Kidney (tissue), 14 donors: ENCODE data around the gene VWF. TPM values are rescaled to one million over a fixed set of nuclear protein-coding genes. Genes with fewer than 3 reads are reported as not detected.

Experiments used
- DNase-seq, 5 donors: peaks; one replicate each; pipeline ENCODE4 v3.0.0-alpha.2; 2013 to 2020
- FAIRE-seq: peaks from 2 replicates; lab custom pipeline; 2012; peaks lifted over from hg19 to GRCh38; lab: Jason Lieb, UNC
- H3K27ac ChIP-seq, 2 donors: one replicate each; pipeline ENCODE4 v1.7.0; 2013; ENCODE audit warnings: low read depth in 2 of 2, low read length in 2 of 2, inconsistent platforms in 1 of 2
- H3K27me3 ChIP-seq: one replicate; pipeline ENCODE4 v1.7.1; 2013; ENCODE audit warnings: low read length, inconsistent platforms; ENCODE audit not compliant: control insufficient read depth, insufficient read depth
- H3K36me3 ChIP-seq, 3 donors: one replicate each; pipeline versions ENCODE4 v1.7.0 to v1.7.1; 2013; ENCODE audit warnings: low read length in 3 of 3, control low read depth in 1 of 3, inconsistent platforms in 1 of 3; ENCODE audit not compliant: insufficient read depth in 3 of 3, control insufficient read depth in 2 of 3
- H3K4me1 ChIP-seq, 3 donors: one replicate each; pipeline versions ENCODE4 v1.7.0 to v1.7.1; 2013; ENCODE audit warnings: low read length in 3 of 3, inconsistent platforms in 1 of 3, low read depth in 1 of 3; ENCODE audit not compliant: control insufficient read depth in 2 of 3, insufficient read depth in 2 of 3
- H3K4me3 ChIP-seq, 3 donors: one replicate each; pipeline versions ENCODE4 v1.7.0 to v1.8.1; 2013; ENCODE audit warnings: low read length in 3 of 3, control low read depth in 1 of 3, inconsistent platforms in 1 of 3
- H3K9ac ChIP-seq, 3 donors: one replicate each; pipeline versions ENCODE4 v1.7.0 to v1.7.1; 2013; ENCODE audit warnings: low read length in 3 of 3, control low read depth in 1 of 3, inconsistent platforms in 1 of 3
- H3K9me3 ChIP-seq, 3 donors: one replicate each; pipeline versions ENCODE4 v1.7.0 to v1.7.1; 2013; ENCODE audit warnings: low read length in 3 of 3, control low read depth in 1 of 3, inconsistent platforms in 1 of 3; ENCODE audit not compliant: control insufficient read depth in 2 of 3, insufficient read depth in 1 of 3
- CTCF ChIP-seq: IDR thresholded peaks from 3 replicates; pipeline ENCODE4 v1.5.1; 2012; ENCODE audit warnings: mild to moderate bottlenecking, moderate library complexity, borderline replicate concordance; ENCODE audit not compliant: insufficient read depth; ENCODE audit errors: extremely low read depth
- intact Hi-C: fragments of 100-400 bp; cut with DNase I; formaldehyde crosslinking; loops from one replicate; pipeline ENCODE4 v1.11.1; 2022
- polyA plus RNA-seq: library from polyadenylated mRNA; stranded (reverse); fragments of 350-450 nt; fragmentation: Illumina TruSeq; extraction: RNeasy Lipid Tissue Mini Kit (QIAGEN cat#74804); gene quantifications from one replicate; pipeline ENCODE4 v1.2.3, GENCODE V29; 2014; ENCODE audit warnings: low read depth, low replicate concordance; ENCODE audit not compliant: insufficient read depth
- total RNA-seq: library from RNA; stranded (reverse); fragmentation: NEBNext Ultra II Directional; extraction: Animal tissue kit (Norgen Biotek cat#: 25700); gene quantifications from one replicate; pipeline ENCODE4 v1.2.1, GENCODE V29; 2021
- donor health status: control.
- donor health status: control.
- donor health status: control.
- donor health status: control.
- donor health status: control.
- donor health status: DM: yes; HTN: yes; CAD: no.
- donor health status: Normal renal cell carcinoma (clear cell type).

Gene VWF
- total and polyA plus RNA-seq, 2 donors from 2014 or later, result 9.6 to 183 TPM

- Histone ChIP-seq H3K9me3 (no peaks in the 10 kb centered on the region), H3K36me3 (no peaks in the 10 kb centered on the region), H3K4me3 (no peak overlapping the region), H3K27ac (no peak overlapping the region), H3K27me3 (no peaks in the 10 kb centered on the region), H3K9ac (no peak overlapping the region), H3K4me1 (peaks cover 0 to 5% (median 0%) of the 10 kb centered on the region in 3 donors)
- intact Hi-C loops, result no loop called here
- no peak for DNase-seq
- no peak for TF ChIP-seq CTCF
- no peak for FAIRE-seq
Observed at GRCh38 chr12:5967645-5968415, 156.6 kb downstream of the VWF start.

- peaks cover 0 to 5% (median 0%) of the 10 kb centered on the region in 3 donors for H3K4me1 ChIP-seq
- H3K36me3 ChIP-seq, result no peaks in the 10 kb centered on the region
- DNase-seq (no peak), FAIRE-seq (no peak)
- no peaks in the 10 kb centered on the region for H3K27me3 ChIP-seq
- TF ChIP-seq CTCF, result no peak
- H3K9me3 ChIP-seq, result no peaks in the 10 kb centered on the region
- no peak overlapping the region for H3K9ac ChIP-seq
- intact Hi-C loops, result no loop called here
- H3K4me3 ChIP-seq, result no peak overlapping the region
- H3K27ac ChIP-seq, result no peak overlapping the region
Observed at GRCh38 chr12:5966486-5967095, 157.9 kb downstream of the VWF start.

GRCh38 chr12:5965950-5966383 is 158.5 kb downstream of the VWF start:
- peaks cover 0 to 5% (median 0%) of the 10 kb centered on the region in 3 donors for H3K4me1 ChIP-seq
- FAIRE-seq (no peak), DNase-seq (peak; percentile 57 to 83 (median 64))
- no peak overlapping the region for H3K27ac ChIP-seq
- H3K27me3 ChIP-seq, result no peaks in the 10 kb centered on the region
- H3K9me3 ChIP-seq, result no peaks in the 10 kb centered on the region
- H3K4me3 ChIP-seq, result no peak overlapping the region
- peak; percentile 56 for TF ChIP-seq CTCF
- no peak overlapping the region for H3K9ac ChIP-seq
- H3K36me3 ChIP-seq, result no peaks in the 10 kb centered on the region
- intact Hi-C loops, result no loop called here
